OCI-LY1 (cell line): Measurements from ENCODE around the gene VMP1.
"Not testable (repeated sequence)": the region's sequence is repeated elsewhere in the genome, so short reads cannot be mapped to it uniquely, and the experiment has no call there.

Experiments
- CTCF ChIP-seq: fragments of 200-600 bp; sonication (generic), shearing (Covaris generic); IDR thresholded peaks from 2 replicates; pipeline ENCODE4 v1.5.1; 2017; ENCODE audit warnings: mild to moderate bottlenecking, antibody characterized with exemption, low read length, moderate library complexity, mixed read lengths
- EZH2 ChIP-seq: fragments of 200-600 bp; sonication (generic), shearing (Covaris generic); IDR thresholded peaks from 2 replicates; pipeline ENCODE4 v1.8.0; 2017; ENCODE audit warnings: borderline replicate concordance, mixed run types, mild to moderate bottlenecking, antibody characterized with exemption, low read length, moderate library complexity, mixed read lengths

DNA sequence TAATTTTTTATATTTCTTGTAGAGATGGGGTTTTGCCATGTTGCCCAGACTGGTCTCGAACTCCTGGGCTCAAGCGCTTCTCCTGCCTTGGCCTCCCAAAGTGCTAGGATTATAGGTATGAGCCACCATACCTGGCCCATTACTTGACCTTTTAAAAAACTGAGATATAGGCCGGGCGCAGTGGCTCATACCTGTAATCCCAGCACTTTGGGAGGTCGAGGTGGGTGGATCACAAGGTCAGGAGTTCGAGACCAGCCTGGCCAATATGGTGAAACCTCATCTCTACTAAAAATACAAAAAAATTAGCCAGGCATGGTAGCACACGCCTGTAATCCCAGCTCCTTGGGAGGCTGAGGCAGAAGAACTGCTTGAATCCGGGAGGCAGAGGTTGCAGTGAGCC is 166.0 kb downstream of the VMP1 start:
- not testable (repeated sequence) for TF ChIP-seq CTCF, EZH2
